PC-3 (cell line): ENCODE measurements around the gene FOXL3. TPM values are rescaled to one million over a fixed set of nuclear protein-coding genes. Genes with fewer than 3 reads are reported as not detected.

Experiments
- ATAC-seq: fragments of 200-7000 bp; cut with Tn5 transposase; 2 replicates; pipeline ENCODE4 v1.9.1; 2020; ENCODE audit warnings: mild to moderate bottlenecking, moderate library complexity
- BruUV-seq: library from RNA; stranded (reverse); fragments of 400-500 nt; replicated peaks from 2 replicates; lab custom pipeline; 2021; lab: Mats Ljungman, UMichigan
- CTCF ChIA-PET: fragments of 300-600 bp; sonication (Branson Sonifier 250); formaldehyde crosslinking; loops from one replicate; lab custom pipeline; 2022; ENCODE audit warnings: antibody characterized with exemption; lab: Charles Lee
- POLR2A ChIA-PET: fragments of 300-600 bp; sonication (Branson Sonifier 250); formaldehyde crosslinking; loops from one replicate; lab custom pipeline; 2022; ENCODE audit warnings: antibody characterized with exemption; ENCODE audit not compliant: unreplicated experiment; lab: Charles Lee
- DNase-seq: peaks from one replicate; pipeline ENCODE4 v3.0.0-alpha.2; 2015
- H2AFZ ChIP-seq: fragments of 300-600 bp; sonication (generic); 2 replicates; pipeline ENCODE4 v1.6.0; 2016; ENCODE audit warnings: antibody characterized with exemption, low read length
- H3F3A ChIP-seq: fragments of 300-600 bp; sonication (generic); one replicate; pipeline ENCODE4 v1.6.0; 2017; ENCODE audit warnings: antibody characterized with exemption, low read length, control low read depth, mild to moderate bottlenecking; ENCODE audit not compliant: unreplicated experiment
- H3K27ac ChIP-seq: fragments of 300-600 bp; sonication (generic); 2 replicates; pipeline ENCODE4 v1.5.1; 2016; ENCODE audit warnings: mild to moderate bottlenecking, low read length
- H3K27me3 ChIP-seq: fragments of 300-600 bp; sonication (generic); 2 replicates; pipeline ENCODE4 v1.6.1; 2016; ENCODE audit warnings: low read length, mixed read lengths
- H3K36me3 ChIP-seq: fragments of 300-600 bp; sonication (generic); 2 replicates; pipeline ENCODE4 v1.6.1; 2016; ENCODE audit warnings: low read depth, mixed run types, low read length, mixed read lengths
- H3K4me1 ChIP-seq: fragments of 300-600 bp; sonication (generic); 2 replicates; pipeline ENCODE4 v1.5.1; 2016; ENCODE audit warnings: low read length; ENCODE audit not compliant: insufficient read depth
- H3K4me2 ChIP-seq: fragments of 300-600 bp; sonication (generic); 2 replicates; pipeline ENCODE4 v1.6.0; 2016; ENCODE audit warnings: low read length
- H3K4me3 ChIP-seq: fragments of 300-600 bp; sonication (generic); 2 replicates; pipeline ENCODE4 v1.5.1; 2016; ENCODE audit warnings: mild to moderate bottlenecking, low read length, mixed read lengths
- H3K79me2 ChIP-seq: fragments of 300-600 bp; sonication (generic); 2 replicates; pipeline ENCODE4 v1.6.1; 2017; ENCODE audit warnings: low read length, mixed read lengths
- H3K9ac ChIP-seq: fragments of 300-600 bp; sonication (generic); 2 replicates; pipeline ENCODE4 v1.6.0; 2016; ENCODE audit warnings: mild to moderate bottlenecking, low read length
- H3K9me2 ChIP-seq: fragments of 300-600 bp; sonication (generic); replicated peaks from 2 replicates; pipeline ENCODE4 v1.6.1; 2016; ENCODE audit warnings: mixed run types, low read length, mixed read lengths
- H3K9me3 ChIP-seq: fragments of 300-600 bp; sonication (generic); 2 replicates; pipeline ENCODE4 v1.6.1; 2016; ENCODE audit warnings: low read length, mixed read lengths
- H4K20me1 ChIP-seq: fragments of 300-600 bp; sonication (generic); 2 replicates; pipeline ENCODE4 v1.6.1; 2016; ENCODE audit warnings: low read length, mixed read lengths
- CTCF ChIP-seq: fragments of 300-600 bp; sonication (generic); conservative IDR thresholded peaks from 2 replicates; pipeline ENCODE4 v1.5.1; 2017; ENCODE audit warnings: antibody characterized with exemption, low read depth, mild to moderate bottlenecking, low read length
- EZH2 ChIP-seq: fragments of 300-600 bp; sonication (generic); IDR thresholded peaks from one replicate; pipeline ENCODE4 v1.6.1; 2017; ENCODE audit warnings: antibody characterized with exemption, mild to moderate bottlenecking, low read length; ENCODE audit not compliant: unreplicated experiment
- EZH2phosphoT487 ChIP-seq: fragments of 300-600 bp; sonication (generic); IDR thresholded peaks from 2 replicates; pipeline ENCODE4 v1.6.1; 2018; ENCODE audit warnings: mild to moderate bottlenecking, antibody characterized with exemption, low read length, borderline replicate concordance
- intact Hi-C: fragments of 100-400 bp; cut with micrococcal nuclease; formaldehyde crosslinking; loops from 2 replicates; pipeline ENCODE4 v1.9.0; 2023
- total RNA-seq: library from RNA; depleted of rRNA; stranded (reverse); fragments of >200 nt; gene quantifications from 2 replicates; pipeline ENCODE4 v1.2.3, GENCODE V29; 2014

The FOXL3 gene
- total RNA-seq, 1 experiment from 2014 or later, result not detected

GRCh38 chr7:286266-286665 is 3.7 kb upstream of the FOXL3 start:
- H3K9ac ChIP-seq, result no peak overlapping the region
- no TSS peak for BruUV-seq

GRCh38 chr7:288671-289101 is 1.3 kb upstream of the FOXL3 start:
- no peak overlapping the region for H3K9ac ChIP-seq
- no peaks in the 10 kb centered on the region for H3F3A ChIP-seq
- intact Hi-C loops, result no loop called here
- ChIA-PET POLR2A (no interaction called here), CTCF (no interaction called here)
- no peaks in the 10 kb centered on the region for H4K20me1 ChIP-seq
- no peaks in the 10 kb centered on the region for H3K9me3 ChIP-seq
- no peak overlapping the region for H3K27ac ChIP-seq
- no TSS peak for BruUV-seq
- H3K4me2 ChIP-seq, result no peak overlapping the region
- ATAC-seq (no peak), DNase-seq (no peak)
- H3K4me3 ChIP-seq, result no peak overlapping the region
- TF ChIP-seq EZH2 (no peak), CTCF (no peak), EZH2phosphoT487 (no peak)
- no peaks in the 10 kb centered on the region for H3K36me3 ChIP-seq
- H3K9me2 ChIP-seq, result no peaks in the 10 kb centered on the region
- no peaks in the 10 kb centered on the region for H3K79me2 ChIP-seq
- no peak overlapping the region for H2AFZ ChIP-seq
- H3K27me3 ChIP-seq, result 0 out of 2 replicates have a peak, but pooled peaks cover 3% of the 10 kb centered on the region
- H3K4me1 ChIP-seq, result no peaks in the 10 kb centered on the region

More at GRCh38 chr7:286266-286665, 3.7 kb upstream of the FOXL3 start:
- no peaks in the 10 kb centered on the region for H3F3A ChIP-seq
- no peak overlapping the region for H3K27ac ChIP-seq
- H3K9me3 ChIP-seq, result no peaks in the 10 kb centered on the region
- no peak overlapping the region for H3K4me2 ChIP-seq
- H3K79me2 ChIP-seq, result no peaks in the 10 kb centered on the region
- no peaks in the 10 kb centered on the region for H3K36me3 ChIP-seq
- intact Hi-C loops, result no loop called here
- H3K4me1 ChIP-seq, result no peaks in the 10 kb centered on the region
- POLR2A ChIA-PET, result no interaction called here
- no peaks in the 10 kb centered on the region for H3K27me3 ChIP-seq
- H2AFZ ChIP-seq, result no peak overlapping the region
- CTCF ChIA-PET, result no interaction called here
- DNase-seq, result no peak
- H4K20me1 ChIP-seq, result no peaks in the 10 kb centered on the region
- H3K4me3 ChIP-seq, result no peak overlapping the region
- H3K9me2 ChIP-seq, result no peaks in the 10 kb centered on the region
- TF ChIP-seq CTCF (no peak), EZH2 (no peak), EZH2phosphoT487 (no peak)
- no peak for ATAC-seq

- H3K79me2 ChIP-seq, result no peaks in the 10 kb centered on the region
- DNase-seq, result no peak
- H2AFZ ChIP-seq, result no peak overlapping the region
- POLR2A ChIA-PET, result no interaction called here
- intact Hi-C loops, result no loop called here
- no peaks in the 10 kb centered on the region for H3K9me2 ChIP-seq
- no peaks in the 10 kb centered on the region for H3K9me3 ChIP-seq
- CTCF ChIA-PET, result no interaction called here
- H3K27ac ChIP-seq, result no peak overlapping the region
- H3K4me1 ChIP-seq, result no peaks in the 10 kb centered on the region
- no peaks in the 10 kb centered on the region for H3K36me3 ChIP-seq
- H3K4me2 ChIP-seq, result no peak overlapping the region
- H3K27me3 ChIP-seq, result 0 out of 2 replicates have a peak, but pooled peaks cover 3% of the 10 kb centered on the region
- no peak for ATAC-seq
- TF ChIP-seq EZH2 (no peak), CTCF (no peak), EZH2phosphoT487 (no peak)
- no peaks in the 10 kb centered on the region for H3F3A ChIP-seq
- H3K9ac ChIP-seq, result no peak overlapping the region
- no TSS peak for BruUV-seq
- no peak overlapping the region for H3K4me3 ChIP-seq
- no peaks in the 10 kb centered on the region for H4K20me1 ChIP-seq
Observed at GRCh38 chr7:289209-289755, 688 bp upstream of the FOXL3 start.
